Measurements from ENCODE around the gene EMC1.

- TF ChIP-seq CTCF (IDR thresholded peaks at IDR 0.05) (no peak), POLR2A (IDR thresholded peaks at IDR 0.05) (no peak), POLR2AphosphoS5 (IDR thresholded peaks at IDR 0.05; ENCODE audit: insufficient read depth in 1 of 2, low read depth in 1 of 2) (no peak)
These were observed 85.3 kb downstream of the EMC1 start for GRCh38 chr1:19166066-19166465.
